Nephron progenitor cell (in vitro differentiated cells): Measurements from ENCODE around the gene MRPS6.

Source experiments
- DNase-seq: peaks from one replicate; pipeline ENCODE4 v3.0.0; 2021
- H3K27ac Mint-ChIP-seq: 2 replicates; pipeline ENCODE4 v1.8.0; 2021; ENCODE audit warnings: mild to moderate bottlenecking, moderate library complexity, mixed read lengths
- H3K27me3 Mint-ChIP-seq: 2 replicates; pipeline ENCODE4 v1.8.0; 2021; ENCODE audit warnings: mild to moderate bottlenecking, low read depth, mixed read lengths; ENCODE audit not compliant: poor library complexity
- H3K36me3 Mint-ChIP-seq: 2 replicates; pipeline ENCODE4 v1.8.0; 2021; ENCODE audit warnings: low read depth, mixed read lengths
- H3K4me1 Mint-ChIP-seq: 2 replicates; pipeline ENCODE4 v1.8.0; 2021; ENCODE audit warnings: mixed read lengths
- H3K4me3 Mint-ChIP-seq: 2 replicates; pipeline ENCODE4 v1.8.0; 2021; ENCODE audit warnings: mild to moderate bottlenecking, moderate library complexity, mixed read lengths
- H3K9me3 Mint-ChIP-seq: 2 replicates; pipeline ENCODE4 v1.8.0; 2021; ENCODE audit warnings: mild to moderate bottlenecking, moderate library complexity, mixed read lengths
- TF ChIP-seq, protein P1 (sequence below): fragments of 200-600 bp; sonication (generic); IDR thresholded peaks from 2 replicates; pipeline ENCODE4 v1.5.0; 2021; ENCODE audit warnings: antibody characterized with exemption

The MRPS6 gene

DNA sequence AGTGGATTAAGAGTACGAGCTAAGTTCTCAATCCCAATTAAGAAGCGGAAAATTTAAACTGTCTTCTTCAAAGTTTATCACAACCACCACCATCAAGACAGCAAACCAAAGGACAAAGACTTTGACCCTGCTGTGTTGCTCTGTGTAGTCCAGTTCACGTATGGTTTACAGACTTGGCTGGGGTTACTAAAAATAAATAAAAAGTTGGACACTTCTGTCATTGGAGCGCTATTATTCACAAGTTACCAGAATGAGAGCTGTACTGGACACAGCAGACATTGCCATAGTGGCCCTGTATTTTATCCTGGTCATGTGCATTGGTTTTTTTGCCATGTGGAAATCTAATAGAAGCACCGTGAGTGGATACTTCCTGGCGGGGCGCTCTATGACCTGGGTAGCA lies 21.6 kb downstream of the MRPS6 start:
- TF ChIP-seq, protein P1, sequence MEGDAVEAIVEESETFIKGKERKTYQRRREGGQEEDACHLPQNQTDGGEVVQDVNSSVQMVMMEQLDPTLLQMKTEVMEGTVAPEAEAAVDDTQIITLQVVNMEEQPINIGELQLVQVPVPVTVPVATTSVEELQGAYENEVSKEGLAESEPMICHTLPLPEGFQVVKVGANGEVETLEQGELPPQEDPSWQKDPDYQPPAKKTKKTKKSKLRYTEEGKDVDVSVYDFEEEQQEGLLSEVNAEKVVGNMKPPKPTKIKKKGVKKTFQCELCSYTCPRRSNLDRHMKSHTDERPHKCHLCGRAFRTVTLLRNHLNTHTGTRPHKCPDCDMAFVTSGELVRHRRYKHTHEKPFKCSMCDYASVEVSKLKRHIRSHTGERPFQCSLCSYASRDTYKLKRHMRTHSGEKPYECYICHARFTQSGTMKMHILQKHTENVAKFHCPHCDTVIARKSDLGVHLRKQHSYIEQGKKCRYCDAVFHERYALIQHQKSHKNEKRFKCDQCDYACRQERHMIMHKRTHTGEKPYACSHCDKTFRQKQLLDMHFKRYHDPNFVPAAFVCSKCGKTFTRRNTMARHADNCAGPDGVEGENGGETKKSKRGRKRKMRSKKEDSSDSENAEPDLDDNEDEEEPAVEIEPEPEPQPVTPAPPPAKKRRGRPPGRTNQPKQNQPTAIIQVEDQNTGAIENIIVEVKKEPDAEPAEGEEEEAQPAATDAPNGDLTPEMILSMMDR = no peak
- H3K9me3 Mint-ChIP-seq = no peaks in the 10 kb centered on the region
- H3K4me3 Mint-ChIP-seq = no peak overlapping the region
- no peak for DNase-seq
- H3K27ac Mint-ChIP-seq = no peak overlapping the region
- no peaks in the 10 kb centered on the region for H3K27me3 Mint-ChIP-seq
- H3K4me1 Mint-ChIP-seq = peaks cover 36% of the 10 kb centered on the region
- peaks cover 62% of the 10 kb centered on the region for H3K36me3 Mint-ChIP-seq

- Mint-ChIP-seq H3K4me1 (peaks cover 23% of the 10 kb centered on the region), H3K36me3 (peaks cover 75% of the 10 kb centered on the region), H3K27me3 (no peaks in the 10 kb centered on the region), H3K4me3 (no peak overlapping the region), H3K27ac (no peak overlapping the region), H3K9me3 (no peaks in the 10 kb centered on the region)
- TF ChIP-seq, protein P1 = no peak
- no peak for DNase-seq
Observed at GRCh38 chr21:34097442-34097841, 24.1 kb downstream of the MRPS6 start.

GRCh38 chr21:34100337-34100736 lies 27.0 kb downstream of the MRPS6 start:
- no peak overlapping the region for H3K27ac Mint-ChIP-seq
- peaks cover 6% of the 10 kb centered on the region for H3K4me1 Mint-ChIP-seq
- TF ChIP-seq, protein P1 = no peak
- DNase-seq = no peak
- H3K9me3 Mint-ChIP-seq = no peaks in the 10 kb centered on the region
- peaks cover 78% of the 10 kb centered on the region for H3K36me3 Mint-ChIP-seq
- no peak overlapping the region for H3K4me3 Mint-ChIP-seq
- no peaks in the 10 kb centered on the region for H3K27me3 Mint-ChIP-seq

GRCh38 chr21:34100790-34101189 lies 27.4 kb downstream of the MRPS6 start:
- H3K9me3 Mint-ChIP-seq = no peaks in the 10 kb centered on the region
- no peak overlapping the region for H3K4me3 Mint-ChIP-seq
- no peak overlapping the region for H3K27ac Mint-ChIP-seq
- TF ChIP-seq, protein P1 = no peak
- H3K36me3 Mint-ChIP-seq = peaks cover 78% of the 10 kb centered on the region
- no peaks in the 10 kb centered on the region for H3K27me3 Mint-ChIP-seq
- H3K4me1 Mint-ChIP-seq = peaks cover 6% of the 10 kb centered on the region
- no peak for DNase-seq

DNA sequence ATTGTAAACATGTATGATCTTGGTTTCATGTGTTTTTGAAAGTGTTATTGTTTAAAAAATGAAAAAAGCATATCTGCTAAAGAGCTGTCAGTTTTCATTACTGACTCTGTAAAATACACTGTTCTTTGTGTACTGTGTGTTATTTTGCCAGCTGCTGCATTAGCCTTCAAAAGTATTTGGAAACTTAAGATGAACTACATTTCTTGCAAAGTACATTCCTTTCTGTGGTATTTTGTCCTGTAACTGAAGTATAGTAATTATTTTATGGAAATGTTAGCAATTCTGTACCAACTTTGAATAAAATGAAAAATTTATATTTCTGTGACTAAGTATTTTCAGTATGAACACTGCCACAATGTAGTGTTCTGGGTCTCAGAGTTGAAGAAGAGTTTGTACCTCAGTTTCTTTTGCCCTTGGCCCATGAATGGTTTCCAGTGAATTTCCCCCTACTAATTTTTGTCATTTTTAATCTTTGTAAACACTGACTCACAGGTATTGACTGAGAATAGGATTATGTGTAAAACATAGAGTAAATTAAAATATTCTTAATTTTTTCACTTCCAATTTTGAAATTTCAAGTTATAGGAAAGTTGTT lies 32.7 kb downstream of the MRPS6 start:
- H3K9me3 Mint-ChIP-seq = no peaks in the 10 kb centered on the region
- H3K27me3 Mint-ChIP-seq = no peaks in the 10 kb centered on the region
- no peak overlapping the region for H3K27ac Mint-ChIP-seq
- no peak for DNase-seq
- TF ChIP-seq, protein P1 = no peak
- no peaks in the 10 kb centered on the region for H3K4me1 Mint-ChIP-seq
- H3K36me3 Mint-ChIP-seq = peaks cover 66% of the 10 kb centered on the region
- no peak overlapping the region for H3K4me3 Mint-ChIP-seq

DNA sequence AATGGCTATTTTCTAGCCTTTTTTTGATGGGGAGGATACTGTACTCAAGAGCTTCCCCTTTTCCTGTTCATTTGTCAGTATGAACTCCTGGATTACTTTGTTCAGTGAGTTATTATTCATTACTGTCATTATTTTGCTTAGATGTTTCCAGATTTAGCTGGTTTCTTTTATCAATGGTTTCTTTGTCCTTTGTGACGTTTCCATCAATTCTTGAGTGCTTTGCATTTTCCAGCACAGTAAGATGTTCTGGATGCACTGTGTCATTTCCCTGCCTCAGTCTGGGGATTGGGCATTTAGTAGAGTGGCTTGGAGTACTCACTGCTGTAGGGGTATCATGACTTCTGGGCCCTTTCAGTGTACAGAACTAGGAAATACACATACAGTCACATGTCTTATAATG lies 34.2 kb downstream of the MRPS6 start:
- no peak for DNase-seq
- Mint-ChIP-seq H3K4me1 (no peaks in the 10 kb centered on the region), H3K4me3 (no peak overlapping the region), H3K36me3 (peaks cover 78% of the 10 kb centered on the region), H3K27ac (no peak overlapping the region), H3K9me3 (no peaks in the 10 kb centered on the region), H3K27me3 (peaks cover 4% of the 10 kb centered on the region)
- TF ChIP-seq, protein P1 = no peak
